ENCODE results near the gene CLASP1.

Gene CLASP1

DNA sequence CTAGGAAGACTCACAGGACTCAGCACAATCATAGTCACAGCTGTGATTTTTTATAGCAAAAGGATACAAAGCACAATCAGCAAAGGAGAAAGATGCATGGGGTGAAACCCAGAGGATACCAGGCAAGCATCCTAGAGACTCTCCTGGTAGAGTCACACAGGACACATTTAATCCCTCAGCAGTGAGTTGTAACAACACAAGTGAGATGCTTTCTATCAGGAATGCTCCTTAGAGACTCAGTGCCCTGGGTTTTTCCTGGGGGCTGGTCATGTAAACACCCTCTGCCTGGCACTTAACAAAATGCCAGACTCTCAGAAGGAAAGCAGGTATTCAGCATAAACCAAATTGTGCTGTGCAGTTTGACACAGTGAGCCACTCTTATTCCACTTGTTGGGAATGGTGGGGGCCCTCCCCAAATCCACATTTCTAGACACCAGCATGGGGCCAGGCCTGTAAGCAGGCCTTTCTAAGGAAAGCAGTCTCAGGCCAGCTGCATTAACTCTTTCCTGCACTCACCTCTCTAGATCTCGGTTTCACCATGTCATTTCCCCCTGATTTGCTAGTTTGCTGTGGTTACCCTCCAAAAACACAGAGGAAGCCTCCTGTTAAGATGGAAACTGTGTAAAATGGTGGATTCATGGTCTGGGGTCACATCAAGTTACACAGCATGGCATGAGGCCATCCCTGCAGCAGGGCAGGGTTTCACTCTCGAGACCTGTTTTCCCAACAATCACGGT is 135.5 kb downstream of the CLASP1 start:
- in situ Hi-C loops (cut with MboI; ENCODE audit: low sequenced_read_pairs), result no loop called here

DNA sequence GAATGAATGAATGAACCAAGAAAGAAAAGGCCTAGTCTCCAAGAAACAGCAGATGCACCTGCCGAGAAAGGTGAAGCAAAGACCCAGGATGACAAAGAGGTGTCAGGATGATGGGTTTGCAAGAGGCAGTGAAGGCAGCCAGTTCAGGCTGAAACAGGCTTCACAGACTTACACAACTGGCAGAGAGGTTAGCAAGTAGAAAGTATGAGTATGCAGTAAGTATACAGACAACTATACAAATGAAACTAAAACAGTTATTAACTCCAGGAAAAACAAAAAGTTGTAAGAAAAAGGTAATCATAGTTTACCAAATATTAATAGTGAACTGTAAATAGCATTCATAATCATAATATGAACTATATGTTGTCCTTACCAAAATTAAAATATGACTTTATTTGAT is 138.4 kb downstream of the CLASP1 start:
- in situ Hi-C loops (cut with MboI; ENCODE audit: low sequenced_read_pairs), result no loop called here

DNA sequence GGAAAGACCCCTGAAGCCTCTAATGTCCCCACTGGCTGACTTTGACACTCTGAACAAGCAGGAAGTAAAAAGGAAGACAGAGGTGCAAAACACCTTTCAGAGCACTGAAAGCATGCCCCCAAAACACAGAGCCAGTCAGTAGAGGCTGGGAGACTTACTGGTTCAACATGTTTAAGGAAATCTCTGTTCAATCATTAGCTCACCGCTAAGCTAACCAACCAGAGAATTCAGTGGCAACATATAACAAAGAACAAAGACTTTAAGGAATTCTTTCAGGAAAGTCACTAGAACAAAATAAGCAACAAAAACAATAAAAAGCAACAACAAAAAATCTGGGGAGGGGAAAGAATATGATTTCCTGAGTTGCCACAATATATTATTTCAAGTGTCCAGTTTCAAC is 142.6 kb downstream of the CLASP1 start:
- in situ Hi-C loops (cut with MboI; ENCODE audit: low sequenced_read_pairs), result no loop called here

DNA sequence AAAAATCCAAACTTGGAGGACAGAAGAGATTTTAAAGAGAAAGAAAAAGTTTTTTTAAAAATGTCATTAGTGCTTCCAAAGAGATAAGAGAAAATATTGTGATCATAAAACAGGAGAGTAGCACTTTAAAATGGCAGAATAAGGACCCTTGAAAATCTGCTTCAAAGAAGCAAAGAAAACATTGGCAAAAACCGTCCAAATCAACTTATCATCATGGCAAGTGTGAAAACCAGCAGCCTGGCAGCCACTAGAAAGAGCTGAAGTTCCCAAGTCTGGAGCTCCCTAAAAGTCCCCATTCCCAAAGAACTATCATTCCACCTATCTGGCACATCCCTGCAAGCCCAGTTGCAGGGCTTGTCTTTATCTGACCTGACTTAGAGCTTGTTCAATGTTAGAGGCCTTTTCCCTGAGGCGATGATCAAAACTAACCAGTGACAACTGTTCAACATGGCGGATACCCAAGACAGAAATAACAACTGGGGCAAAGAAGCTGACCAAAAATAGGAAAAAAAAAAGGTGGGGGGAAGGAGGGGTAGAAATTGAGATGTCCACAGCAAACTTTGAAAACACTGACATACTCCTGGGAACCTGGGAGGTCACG is 143.2 kb downstream of the CLASP1 start:
- in situ Hi-C loops (cut with MboI; ENCODE audit: low sequenced_read_pairs), result no loop called here

DNA sequence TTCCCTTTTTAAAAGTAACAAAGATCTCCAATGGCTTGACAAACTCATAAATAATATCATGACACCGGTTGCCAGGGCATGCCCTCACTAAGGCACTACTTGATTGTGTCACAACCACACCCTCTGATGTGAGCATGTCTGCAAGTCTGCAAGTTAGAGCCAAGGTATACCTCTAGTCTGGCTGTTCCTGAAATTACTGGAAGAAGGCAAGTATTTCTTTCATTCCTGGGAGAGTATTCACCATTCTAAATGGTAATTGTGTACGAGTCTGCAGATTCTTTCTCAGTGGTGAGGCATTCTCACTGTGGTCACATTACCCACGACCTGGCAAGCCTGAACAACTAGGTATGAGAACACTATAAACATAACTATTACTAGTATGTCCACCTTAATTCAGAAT is 144.3 kb downstream of the CLASP1 start:
- in situ Hi-C loops (cut with MboI; ENCODE audit: low sequenced_read_pairs), result no loop called here

DNA sequence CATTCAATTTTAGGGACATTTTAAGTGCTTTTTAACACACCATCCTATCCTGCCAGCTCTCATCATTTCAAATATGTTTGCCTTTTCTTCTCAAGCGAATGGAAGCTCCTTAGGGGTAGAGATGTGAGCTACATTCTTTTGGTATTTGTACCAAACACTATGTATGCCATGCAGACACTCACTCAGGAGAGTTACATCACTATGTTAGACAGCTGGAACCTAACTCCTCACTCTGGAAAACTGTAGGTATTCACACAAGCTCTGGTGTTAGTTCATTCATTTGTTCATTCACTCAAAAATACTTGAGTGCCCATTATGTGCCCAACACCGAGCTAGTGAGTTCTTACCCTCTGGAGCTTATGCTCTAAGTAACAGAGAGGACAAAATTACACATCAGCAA is 144.9 kb downstream of the CLASP1 start:
- in situ Hi-C loops (cut with MboI; ENCODE audit: low sequenced_read_pairs), result no loop called here

DNA sequence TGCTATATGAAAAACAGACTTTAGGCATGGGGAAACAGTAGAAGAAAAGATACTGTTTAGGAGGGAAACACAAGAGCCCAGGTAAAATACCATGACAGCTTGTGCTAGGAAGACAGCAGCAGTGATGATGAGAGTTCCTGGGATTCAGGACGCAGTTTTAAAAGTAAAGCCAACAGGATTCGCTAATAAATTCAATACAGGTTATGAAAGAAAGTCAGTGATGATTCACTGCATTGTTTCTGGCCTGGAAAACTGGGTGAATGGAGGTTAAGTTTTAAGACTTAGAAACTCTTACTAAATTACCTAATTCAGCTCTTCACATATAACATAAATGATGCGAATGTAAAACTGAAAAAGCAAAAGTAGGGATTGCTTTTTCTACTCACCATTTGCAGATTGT is 146.5 kb downstream of the CLASP1 start:
- in situ Hi-C loops (cut with MboI; ENCODE audit: low sequenced_read_pairs), result no loop called here

DNA sequence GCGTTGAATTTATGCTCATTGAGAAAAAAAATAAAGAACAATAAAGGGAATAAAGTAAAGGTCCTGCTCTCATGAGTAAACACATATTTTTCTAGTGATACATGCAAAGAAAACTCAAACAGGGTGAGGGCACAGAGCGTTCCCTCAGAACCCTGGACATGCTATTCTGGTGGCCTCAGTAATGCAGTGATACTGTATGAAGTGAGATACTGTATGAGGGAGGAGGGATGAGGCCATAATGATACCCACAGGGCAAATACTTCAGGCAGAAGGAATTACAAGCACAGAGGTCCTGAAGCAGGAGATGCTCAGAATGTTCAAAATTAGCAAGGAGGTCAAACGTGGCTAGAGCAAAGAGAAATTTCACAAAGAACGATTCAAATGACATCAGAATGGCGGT is 147.0 kb downstream of the CLASP1 start:
- in situ Hi-C loops (cut with MboI; ENCODE audit: low sequenced_read_pairs), result no loop called here

DNA sequence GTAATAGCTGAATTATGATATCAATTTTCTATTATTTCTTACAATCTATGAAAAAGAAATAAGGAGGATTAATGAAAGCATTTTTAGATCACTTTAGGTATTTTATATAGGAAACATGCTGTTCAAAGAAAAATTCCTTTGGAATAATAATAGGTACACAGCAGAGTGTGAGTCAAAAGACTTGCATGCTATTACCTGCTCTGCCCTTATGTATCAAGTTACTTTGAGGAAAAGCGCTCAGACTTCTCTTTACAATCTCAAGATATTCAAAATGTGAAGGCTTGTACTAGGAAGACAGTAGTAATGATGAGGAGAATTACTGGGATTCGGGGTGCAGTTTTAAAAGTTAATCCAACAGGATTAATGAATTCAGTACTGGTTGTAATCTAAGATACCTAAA is 147.7 kb downstream of the CLASP1 start:
- in situ Hi-C loops (cut with MboI; ENCODE audit: low sequenced_read_pairs), result no loop called here

DNA sequence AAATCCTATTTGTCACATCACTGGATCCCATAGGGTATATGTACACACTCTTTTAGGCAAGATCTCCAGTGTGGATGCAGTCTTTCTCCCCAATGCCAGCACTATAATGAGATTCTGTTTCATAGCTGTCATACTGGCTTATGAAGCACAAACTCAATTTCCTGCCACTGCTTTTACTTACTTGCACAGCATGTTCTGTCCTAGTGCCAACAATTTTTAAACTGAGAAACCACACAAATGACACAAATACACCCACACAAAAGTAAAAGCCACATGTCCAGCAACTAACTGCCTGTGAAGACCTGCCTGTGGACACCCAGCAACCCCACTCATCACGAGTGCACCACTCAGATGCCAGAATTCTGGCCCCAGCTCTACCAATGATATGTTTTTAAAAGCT is 148.2 kb downstream of the CLASP1 start:
- in situ Hi-C loops (cut with MboI; ENCODE audit: low sequenced_read_pairs), result no loop called here

DNA sequence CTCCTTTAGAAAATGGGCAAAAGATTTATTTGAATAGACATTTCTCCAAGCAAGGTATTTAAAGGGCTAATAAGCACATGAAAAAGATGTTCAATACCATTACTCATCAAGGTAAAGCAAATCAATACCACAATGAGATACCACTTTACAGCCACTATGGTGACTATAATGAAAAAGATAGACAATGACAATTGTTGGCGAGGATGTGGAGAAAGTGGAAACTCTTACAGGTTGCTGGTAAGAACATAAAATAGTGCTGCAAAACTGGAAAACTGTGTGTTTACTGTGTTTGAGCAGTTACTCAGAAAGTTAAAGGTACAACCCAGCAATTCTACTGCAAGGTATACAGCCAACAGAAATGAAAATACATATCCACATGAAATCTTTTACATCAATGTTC is 150.5 kb downstream of the CLASP1 start:
- in situ Hi-C loops (cut with MboI; ENCODE audit: low sequenced_read_pairs), result no loop called here

DNA sequence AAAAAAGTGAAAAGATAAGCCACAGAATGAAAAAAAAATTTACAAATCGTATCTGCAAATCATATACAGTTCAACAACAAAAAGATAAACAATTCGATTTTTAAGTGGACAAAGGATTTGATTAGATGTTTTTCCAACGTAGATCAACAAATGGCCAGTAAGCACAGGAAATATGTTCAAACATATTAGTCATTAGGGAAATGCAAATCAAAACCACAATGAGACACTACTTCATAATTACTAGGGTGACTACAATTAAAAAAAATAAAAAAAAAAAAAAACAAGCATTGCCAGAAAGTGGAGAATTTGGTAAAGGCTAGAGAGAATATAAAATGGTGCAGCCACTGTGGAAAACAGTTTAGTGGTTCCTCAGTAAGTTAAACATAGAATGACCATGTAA is 156.9 kb downstream of the CLASP1 start:
- in situ Hi-C loops (cut with MboI; ENCODE audit: low sequenced_read_pairs), result no loop called here

DNA sequence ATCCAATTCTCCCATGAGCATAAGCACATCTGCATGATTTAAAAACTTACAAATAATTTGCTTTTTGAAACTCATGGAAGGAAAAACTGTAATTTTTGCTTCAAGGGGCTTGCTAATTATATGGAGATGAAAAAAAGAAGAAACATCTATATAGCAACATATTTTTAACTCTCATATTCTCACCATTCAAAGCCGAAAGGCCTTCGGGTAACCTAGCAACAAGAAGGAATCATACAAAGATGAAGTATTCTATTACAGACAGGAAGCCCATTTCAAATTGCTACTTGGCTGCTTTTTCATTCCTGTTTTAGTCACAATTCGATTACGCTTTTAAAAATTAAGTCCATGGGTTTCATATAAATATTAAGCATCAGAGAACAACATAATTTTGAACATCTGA is 157.7 kb downstream of the CLASP1 start:
- in situ Hi-C loops (cut with MboI; ENCODE audit: low sequenced_read_pairs), result no loop called here

DNA sequence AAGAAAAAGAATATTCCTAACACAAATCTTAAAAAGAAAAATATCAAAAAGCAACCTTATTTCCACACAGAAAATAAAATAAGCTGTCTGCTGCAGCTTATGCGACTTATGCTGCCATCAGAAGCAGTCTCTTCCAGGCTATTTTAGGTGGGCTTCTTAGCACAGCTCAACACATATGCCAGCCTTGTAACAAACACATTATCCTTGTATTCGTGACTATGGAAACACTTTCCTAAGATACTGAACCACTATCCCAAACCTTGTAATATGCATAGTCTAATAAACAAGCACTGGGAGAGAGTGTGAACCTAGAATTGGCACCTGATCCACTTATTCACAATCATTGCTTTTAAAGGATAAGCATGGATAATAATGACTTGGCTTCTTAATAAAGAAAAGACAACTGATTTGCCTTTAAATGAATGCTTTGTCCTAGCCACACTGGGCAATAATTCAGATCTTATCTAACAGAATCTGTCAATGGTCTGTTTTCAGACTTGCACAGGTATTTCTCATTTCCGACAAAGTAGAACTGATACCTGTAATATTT is 158.6 kb downstream of the CLASP1 start:
- in situ Hi-C loops (cut with MboI; ENCODE audit: low sequenced_read_pairs), result no loop called here

DNA sequence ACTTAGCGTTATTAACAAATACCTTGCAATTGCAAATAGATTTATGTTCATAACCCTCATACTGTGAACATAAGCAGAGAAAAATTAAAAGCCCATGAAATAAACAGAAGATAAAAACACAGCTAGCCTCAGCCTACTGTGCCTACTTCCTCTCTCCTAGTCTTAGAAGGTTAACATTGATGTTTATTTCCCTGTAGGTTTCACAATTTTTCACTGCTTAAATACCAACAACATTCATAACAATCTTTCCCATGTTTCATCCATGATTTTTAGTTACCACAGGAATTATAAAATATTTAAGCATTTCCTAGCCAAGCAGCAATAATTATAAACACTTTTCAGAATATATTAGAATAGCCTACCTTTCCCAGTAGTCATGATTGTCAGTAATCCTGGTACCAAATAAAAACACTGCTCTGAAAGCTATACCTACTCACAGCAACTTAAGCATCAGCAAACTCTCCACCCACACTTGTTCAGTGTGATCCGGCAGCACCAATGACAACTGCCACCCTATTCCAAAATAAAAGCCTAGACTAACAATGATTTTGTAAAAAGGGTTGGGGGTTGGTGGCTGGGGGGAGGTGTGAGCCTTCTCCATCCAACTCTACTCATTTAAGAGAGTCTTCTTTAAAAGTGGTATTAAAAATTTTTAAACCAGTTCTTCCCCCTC is 159.2 kb downstream of the CLASP1 start:
- in situ Hi-C loops (cut with MboI; ENCODE audit: low sequenced_read_pairs), result no loop called here

DNA sequence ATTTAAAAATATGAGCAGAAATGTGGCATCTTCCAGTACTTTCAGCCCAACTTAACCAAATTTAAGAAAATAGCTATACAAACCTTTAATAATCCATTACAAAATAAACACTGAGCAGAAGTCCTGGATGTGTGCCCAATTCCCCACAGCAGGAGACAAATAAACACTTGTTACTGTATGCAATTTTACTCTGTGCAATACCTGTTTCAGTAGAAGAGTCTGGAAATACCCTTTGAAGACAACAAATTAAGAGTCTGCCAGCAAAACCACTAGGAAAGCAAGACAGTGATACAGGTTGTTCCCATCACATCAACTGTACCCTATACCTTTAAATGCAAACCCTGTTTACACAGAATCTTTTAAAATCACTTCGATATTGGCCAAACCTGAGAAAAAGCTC is 160.0 kb downstream of the CLASP1 start:
- in situ Hi-C loops (cut with MboI; ENCODE audit: low sequenced_read_pairs), result no loop called here

DNA sequence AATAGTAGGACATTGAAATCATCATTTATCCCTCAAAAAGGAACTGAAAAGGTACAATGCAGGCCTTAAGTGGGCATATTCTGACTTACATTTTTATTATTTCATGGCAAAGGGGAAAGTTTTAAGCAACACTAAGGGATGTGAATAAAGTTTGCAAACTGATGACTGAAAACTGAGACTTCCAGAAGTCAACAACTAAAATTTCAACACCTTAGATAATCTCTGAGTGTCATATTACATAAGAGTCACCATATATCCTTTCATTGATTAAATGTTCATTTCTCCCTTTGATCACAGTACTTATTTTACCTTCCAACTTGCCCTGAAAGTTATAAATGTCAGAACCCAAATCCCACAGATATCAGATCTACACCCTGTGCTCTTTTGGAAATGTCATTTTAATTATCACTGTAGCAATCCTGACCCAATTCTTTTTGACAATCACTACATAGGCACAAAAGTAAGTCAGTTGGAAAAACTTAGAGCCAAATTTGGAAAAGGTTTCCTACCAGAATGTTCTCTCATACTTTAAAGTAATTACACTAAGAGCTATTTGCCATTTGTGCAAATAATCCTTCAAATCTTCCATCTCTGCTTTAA is 163.0 kb downstream of the CLASP1 start:
- in situ Hi-C loops (cut with MboI; ENCODE audit: low sequenced_read_pairs), result no loop called here

DNA sequence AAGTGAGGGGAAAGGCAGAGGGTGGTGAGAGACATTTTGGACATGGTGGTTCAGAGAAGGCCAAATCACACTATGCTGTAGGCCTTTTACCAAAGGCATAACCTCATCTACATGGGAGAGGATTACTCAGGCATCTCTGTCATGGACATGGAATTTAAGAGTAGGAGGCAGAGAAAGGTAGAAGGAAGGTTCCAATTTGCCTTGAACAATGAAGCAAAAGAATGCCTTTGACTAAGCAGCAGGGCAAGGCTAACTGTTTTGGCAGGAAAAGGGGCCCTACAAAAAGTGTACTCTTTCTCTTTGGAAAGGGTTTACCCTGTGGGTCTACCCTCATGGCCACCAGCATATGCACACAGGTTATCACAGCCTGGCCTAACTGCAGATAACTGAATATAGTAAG is 164.2 kb downstream of the CLASP1 start:
- in situ Hi-C loops (cut with MboI; ENCODE audit: low sequenced_read_pairs), result no loop called here

DNA sequence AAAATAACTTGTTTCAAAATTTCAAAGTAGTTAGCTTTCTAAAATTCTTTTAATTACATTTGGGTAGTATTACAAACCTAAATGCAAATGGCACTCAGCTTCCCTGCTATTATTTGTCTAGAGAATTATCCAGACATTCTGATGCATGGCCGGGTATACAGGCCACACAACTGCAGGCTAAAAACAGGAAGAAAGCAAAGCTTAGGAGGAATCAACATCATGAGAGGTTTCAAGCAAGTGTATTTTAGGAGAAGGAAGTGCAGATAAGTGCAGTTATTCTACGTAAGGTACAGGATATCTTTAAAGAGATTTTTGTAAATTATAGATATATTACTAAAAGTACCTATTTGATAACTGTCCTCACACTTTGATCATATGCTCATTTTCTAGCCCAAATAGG is 165.4 kb downstream of the CLASP1 start:
- in situ Hi-C loops (cut with MboI; ENCODE audit: low sequenced_read_pairs), result no loop called here

DNA sequence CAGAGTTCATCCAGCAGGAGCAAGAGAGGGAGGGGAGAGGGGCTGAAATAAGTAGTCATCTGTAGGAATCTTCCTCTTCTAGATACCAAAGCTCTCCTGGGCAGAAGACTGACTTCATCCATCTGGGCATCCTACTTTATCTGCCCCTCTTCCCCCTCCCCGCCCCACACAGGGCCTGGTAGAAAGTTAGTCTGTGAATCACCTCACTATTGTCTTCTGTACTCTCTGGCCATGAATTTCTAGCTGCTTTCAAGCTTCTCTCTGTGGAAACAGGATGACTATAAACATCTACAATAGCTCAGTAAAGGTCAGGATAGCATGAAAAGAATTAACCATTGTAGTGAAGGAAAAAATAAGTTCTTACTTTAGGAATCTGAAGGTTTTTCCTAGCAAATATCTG is 166.2 kb downstream of the CLASP1 start:
- in situ Hi-C loops (cut with MboI; ENCODE audit: low sequenced_read_pairs), result no loop called here

DNA sequence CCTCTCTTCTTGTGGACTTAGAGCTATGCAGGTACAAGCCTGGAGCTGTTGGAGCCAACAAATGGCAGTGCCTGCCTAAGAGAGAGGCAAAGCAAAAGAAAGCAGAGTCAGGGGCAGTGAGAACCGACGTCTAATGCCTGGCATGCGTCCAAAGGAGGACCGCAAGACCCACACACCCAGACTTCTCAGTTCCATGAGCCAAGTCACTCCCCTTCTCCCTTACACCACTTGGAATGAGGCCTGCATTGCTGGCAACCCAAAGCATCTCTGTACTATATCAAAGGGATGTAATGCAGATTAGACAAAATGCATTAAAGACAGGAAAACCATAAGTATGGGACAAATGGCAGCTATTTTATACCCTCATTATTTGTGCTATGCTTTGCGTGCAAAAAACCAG is 168.4 kb downstream of the CLASP1 start:
- in situ Hi-C loops (cut with MboI; ENCODE audit: low sequenced_read_pairs), result no loop called here
